Ishikawa (cell line): Measurements from ENCODE around the gene RAB31.

Experiments
- CEBPB ChIP-seq: IDR thresholded peaks from 2 replicates; pipeline ENCODE4 v1.6.1; 2012
- CREB1 ChIP-seq: IDR thresholded peaks from 2 replicates; pipeline ENCODE4 v1.6.1; 2012; ENCODE audit warnings: low read depth
- EGR1 ChIP-seq: IDR thresholded peaks from 2 replicates; pipeline ENCODE4 v1.6.1; 2012
- EP300 ChIP-seq: IDR thresholded peaks from 2 replicates; pipeline ENCODE4 v1.6.1; 2012; ENCODE audit warnings: borderline replicate concordance
- FOXM1 ChIP-seq: IDR thresholded peaks from 2 replicates; pipeline ENCODE4 v1.6.1; 2012; ENCODE audit warnings: low read depth, borderline replicate concordance
- NFIC ChIP-seq: IDR thresholded peaks from 2 replicates; pipeline ENCODE4 v1.6.1; 2012
- RAD21 ChIP-seq: IDR thresholded peaks from 2 replicates; pipeline ENCODE4 v1.6.1; 2012; ENCODE audit warnings: low read depth
- REST ChIP-seq: IDR thresholded peaks from 2 replicates; pipeline ENCODE4 v1.6.1; 2012; ENCODE audit warnings: low read depth, mild to moderate bottlenecking
- TAF1 ChIP-seq: IDR thresholded peaks from 2 replicates; pipeline ENCODE4 v1.6.1; 2012; ENCODE audit warnings: low read depth, mild to moderate bottlenecking
- TCF12 ChIP-seq: IDR thresholded peaks from 2 replicates; pipeline ENCODE4 v1.6.1; 2012; ENCODE audit warnings: low read depth
- TEAD4 ChIP-seq: IDR thresholded peaks from 2 replicates; pipeline ENCODE4 v1.6.1; 2012
- YY1 ChIP-seq: IDR thresholded peaks from 2 replicates; pipeline ENCODE4 v1.6.1; 2012; ENCODE audit warnings: low read depth
- ZBTB7A ChIP-seq: IDR thresholded peaks from 2 replicates; pipeline ENCODE4 v1.6.1; 2012; ENCODE audit warnings: low read depth
- TF ChIP-seq, protein P1 (sequence below): IDR thresholded peaks from 2 replicates; pipeline ENCODE4 v1.6.1; 2012
- TF ChIP-seq, protein P2 (sequence below): IDR thresholded peaks from 2 replicates; pipeline ENCODE4 v1.6.1; 2012

The RAB31 gene

GRCh38 chr18:9870431-9871008 lies 162.4 kb downstream of the RAB31 start:
- TF ChIP-seq TEAD4 (no peak), EGR1 (no peak), RAD21 (no peak)
- TF ChIP-seq, protein P1, sequence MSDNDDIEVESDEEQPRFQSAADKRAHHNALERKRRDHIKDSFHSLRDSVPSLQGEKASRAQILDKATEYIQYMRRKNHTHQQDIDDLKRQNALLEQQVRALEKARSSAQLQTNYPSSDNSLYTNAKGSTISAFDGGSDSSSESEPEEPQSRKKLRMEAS: no peak

- TF ChIP-seq CEBPB: no peak
- no peak for TF ChIP-seq TCF12
- no peak for TF ChIP-seq FOXM1
- TF ChIP-seq, protein P2, sequence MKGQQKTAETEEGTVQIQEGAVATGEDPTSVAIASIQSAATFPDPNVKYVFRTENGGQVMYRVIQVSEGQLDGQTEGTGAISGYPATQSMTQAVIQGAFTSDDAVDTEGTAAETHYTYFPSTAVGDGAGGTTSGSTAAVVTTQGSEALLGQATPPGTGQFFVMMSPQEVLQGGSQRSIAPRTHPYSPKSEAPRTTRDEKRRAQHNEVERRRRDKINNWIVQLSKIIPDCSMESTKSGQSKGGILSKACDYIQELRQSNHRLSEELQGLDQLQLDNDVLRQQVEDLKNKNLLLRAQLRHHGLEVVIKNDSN: no peak
- TF ChIP-seq EGR1: no peak
Measured at GRCh38 chr18:9871244-9871746, 163.2 kb downstream of the RAB31 start.

GRCh38 chr18:9872823-9873222 lies 164.7 kb downstream of the RAB31 start:
- TF ChIP-seq TAF1 (no peak), REST (no peak), TCF12 (no peak), ZBTB7A (no peak), YY1 (no peak), TEAD4 (no peak)
- TF ChIP-seq, protein P2: no peak

DNA sequence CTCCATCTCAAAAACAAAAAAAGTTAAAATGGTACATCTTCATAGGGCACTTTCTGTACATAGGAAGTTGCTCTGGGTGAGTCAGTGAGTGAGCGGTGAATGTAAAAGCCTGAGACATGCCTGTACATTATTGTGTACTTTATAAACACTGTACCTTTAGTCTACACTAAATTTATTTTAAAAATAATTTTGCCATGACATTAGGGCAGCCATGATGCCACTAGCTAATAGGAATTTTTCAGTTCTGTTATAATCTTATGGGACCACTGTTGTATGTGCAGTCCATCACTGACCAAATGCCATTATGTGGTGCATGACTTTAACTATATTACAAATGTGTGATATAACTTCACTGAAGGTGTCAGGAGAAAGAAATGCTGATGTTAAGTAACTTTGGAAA lies 166.6 kb downstream of the RAB31 start:
- no peak for TF ChIP-seq NFIC
- TF ChIP-seq, protein P1: no peak

DNA sequence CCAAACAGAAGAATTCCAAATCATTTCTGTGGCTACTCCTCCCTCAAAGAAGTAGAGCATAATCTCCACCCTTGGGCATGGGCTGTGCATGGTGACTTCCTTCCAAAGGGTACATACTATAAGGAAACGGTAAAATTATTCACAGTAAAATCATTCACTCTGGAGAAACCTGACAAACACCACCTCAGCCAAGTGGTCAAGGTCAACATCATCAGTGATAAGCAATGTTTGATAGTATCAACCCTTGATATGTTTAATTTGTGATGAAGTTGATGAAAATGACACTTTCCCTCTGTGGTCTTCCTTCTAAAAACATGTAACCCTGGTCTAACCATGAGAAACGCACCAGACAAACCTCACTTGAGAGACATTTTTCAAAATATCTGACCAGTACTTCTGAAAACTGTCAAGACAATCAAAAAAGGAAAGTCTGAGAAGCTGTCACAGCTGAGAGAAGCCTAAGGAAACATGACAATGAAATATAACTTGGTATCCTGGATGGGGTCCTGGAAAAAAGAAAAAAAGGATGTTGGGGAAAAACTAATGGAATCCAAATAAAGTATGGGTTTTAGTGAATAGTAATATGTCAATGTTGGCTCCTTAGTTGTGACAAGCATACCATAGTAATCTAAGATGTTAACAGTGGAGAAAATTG lies 168.2 kb downstream of the RAB31 start:
- no peak for TF ChIP-seq RAD21
- TF ChIP-seq FOXM1: no peak
- TF ChIP-seq REST: no peak
- no peak for TF ChIP-seq ZBTB7A
- TF ChIP-seq CREB1: no peak
- no peak for TF ChIP-seq NFIC

DNA sequence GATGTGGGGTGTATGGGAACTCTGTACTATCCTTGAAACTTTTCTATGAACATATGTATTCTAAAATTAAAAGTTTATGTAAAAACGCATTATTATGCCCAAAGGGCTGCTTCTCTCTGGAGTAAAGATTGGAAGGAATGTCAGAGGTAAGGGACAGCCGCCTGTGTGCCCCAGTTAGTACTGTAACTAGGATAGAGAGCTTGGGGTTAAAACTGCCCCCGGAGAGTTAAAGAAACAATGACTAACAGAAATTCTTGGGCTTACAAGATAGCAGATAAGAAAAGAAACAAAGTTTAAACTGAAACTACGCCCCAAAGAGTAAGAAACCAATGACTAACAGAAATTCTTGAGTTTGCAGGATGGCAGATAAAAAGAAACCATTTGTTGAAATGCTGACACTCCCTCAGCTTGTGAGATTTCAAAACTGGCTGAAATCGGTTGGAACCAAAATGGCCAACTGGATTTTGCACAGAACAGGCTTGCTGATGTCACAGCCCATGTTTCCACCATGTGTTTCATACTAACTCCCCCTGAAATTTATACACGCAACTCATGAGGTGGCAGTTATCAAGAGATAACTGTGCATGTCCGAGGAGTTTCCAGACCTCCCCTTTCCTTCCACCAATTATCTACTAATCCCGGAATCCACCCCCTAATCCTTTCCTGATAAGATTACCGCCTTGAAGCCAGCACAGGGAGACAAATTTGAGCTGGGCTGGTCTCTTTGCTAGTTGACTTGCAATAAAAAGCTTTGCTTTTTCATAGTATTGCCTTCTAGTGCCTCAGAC lies 169.0 kb downstream of the RAB31 start:
- TF ChIP-seq TEAD4: no peak
- TF ChIP-seq ZBTB7A: no peak
- TF ChIP-seq, protein P2: no peak
- TF ChIP-seq EP300: no peak
- no peak for TF ChIP-seq YY1
- TF ChIP-seq EGR1: no peak
- no peak for TF ChIP-seq TAF1
- no peak for TF ChIP-seq CEBPB
- no peak for TF ChIP-seq NFIC
- TF ChIP-seq, protein P1: no peak
- no peak for TF ChIP-seq TCF12
- no peak for TF ChIP-seq REST
- TF ChIP-seq RAD21: no peak
- TF ChIP-seq CREB1: no peak
